Measurements from ENCODE around the gene GLYATL2.

Gene GLYATL2, protein sequence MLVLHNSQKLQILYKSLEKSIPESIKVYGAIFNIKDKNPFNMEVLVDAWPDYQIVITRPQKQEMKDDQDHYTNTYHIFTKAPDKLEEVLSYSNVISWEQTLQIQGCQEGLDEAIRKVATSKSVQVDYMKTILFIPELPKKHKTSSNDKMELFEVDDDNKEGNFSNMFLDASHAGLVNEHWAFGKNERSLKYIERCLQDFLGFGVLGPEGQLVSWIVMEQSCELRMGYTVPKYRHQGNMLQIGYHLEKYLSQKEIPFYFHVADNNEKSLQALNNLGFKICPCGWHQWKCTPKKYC

GRCh38 chr11:58844361-58845005 lies at the start of gene GLYATL2:
GLYATL2 (minus strand) TSS chr11:58844704; CDS start chr11:58839612, 5,092 bp downstream.
- DNase-seq, result no peak

DNA sequence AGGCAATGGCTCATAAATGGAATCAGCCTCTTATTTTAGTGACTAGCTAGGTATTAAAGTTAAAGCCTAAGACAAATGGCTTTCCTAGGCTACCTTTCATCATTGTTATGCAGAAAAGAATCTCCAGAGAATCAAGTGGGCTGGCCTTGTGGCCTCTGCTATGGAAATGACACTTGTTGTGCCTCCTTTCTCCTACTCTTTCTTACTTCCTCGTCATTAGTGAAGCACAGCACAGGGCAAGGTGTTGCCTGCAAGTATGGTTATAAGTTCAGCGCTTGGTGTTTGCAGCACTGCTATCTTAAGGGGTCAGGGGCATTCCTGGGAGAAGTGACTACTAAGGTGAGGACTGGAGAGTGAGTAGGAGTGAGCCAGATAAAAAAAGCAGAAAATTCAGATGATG lies 49.4 kb upstream of the GLYATL2 start:
- no peak for DNase-seq

- DNase-seq, result no peak
These were observed 44.1 kb upstream of the GLYATL2 start for GRCh38 chr11:58888579-58888978.

DNA sequence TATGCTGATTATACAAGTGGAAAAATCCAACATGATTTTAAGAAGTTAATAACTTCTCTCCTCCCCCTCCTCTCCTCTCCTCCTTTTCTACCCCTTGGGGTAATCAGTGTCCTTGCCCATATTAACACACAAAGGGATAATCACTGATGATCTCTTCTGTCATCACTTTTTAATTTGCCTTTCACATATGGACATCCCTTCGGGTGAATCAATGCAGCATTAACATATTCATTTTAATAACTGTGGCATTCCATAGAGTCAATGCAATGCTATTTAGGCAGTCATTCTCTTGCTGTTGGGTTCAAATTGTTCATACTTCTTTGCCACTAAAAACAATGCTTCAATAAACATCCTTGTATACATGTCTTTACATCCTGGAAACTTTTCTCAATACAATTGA lies 42.9 kb upstream of the GLYATL2 start:
- no peak for DNase-seq

DNA sequence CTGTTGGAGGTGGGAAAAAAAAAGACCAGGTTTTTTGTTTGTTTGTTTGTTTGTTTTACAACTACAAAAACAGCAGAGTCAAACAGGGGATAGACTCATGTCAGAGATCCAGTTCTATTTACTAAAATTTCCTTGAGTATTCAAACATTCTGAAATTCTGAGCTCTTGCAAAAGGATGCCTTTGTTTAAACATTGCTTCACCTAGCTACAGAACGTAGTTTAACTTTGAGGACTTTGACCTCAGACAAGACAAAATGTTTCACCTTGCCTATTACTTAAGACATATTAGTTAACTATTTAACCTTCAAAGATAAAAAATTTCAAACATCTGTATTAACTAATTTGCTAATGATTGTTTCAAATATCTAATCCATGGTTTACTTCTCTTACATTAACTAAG lies 36.1 kb upstream of the GLYATL2 start:
- DNase-seq, result no peak

DNA sequence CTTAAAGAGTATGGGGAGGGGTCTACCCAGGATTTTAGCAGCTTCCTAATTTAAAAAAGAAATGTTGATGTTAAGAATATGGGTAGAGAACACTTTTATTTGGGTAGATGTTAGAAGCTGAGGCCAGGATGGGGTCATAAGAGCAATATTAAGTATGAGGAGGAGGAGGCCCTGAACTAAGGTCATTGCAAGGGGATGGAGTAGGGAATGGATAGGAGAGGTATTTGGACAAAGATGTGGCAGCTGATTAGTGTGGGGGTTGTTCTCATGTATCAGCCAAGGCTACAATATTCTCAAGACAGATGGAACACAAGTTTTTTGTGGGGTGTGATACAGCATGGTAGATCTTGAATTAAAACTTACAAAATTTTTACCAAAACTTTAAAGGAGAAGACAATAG lies 35.7 kb upstream of the GLYATL2 start:
- no peak for DNase-seq

- DNase-seq, result no peak
These were observed 23.1 kb upstream of the GLYATL2 start for GRCh38 chr11:58867556-58867955.

- no peak for DNase-seq
These were observed 22.3 kb upstream of the GLYATL2 start for GRCh38 chr11:58866788-58867187.

DNA sequence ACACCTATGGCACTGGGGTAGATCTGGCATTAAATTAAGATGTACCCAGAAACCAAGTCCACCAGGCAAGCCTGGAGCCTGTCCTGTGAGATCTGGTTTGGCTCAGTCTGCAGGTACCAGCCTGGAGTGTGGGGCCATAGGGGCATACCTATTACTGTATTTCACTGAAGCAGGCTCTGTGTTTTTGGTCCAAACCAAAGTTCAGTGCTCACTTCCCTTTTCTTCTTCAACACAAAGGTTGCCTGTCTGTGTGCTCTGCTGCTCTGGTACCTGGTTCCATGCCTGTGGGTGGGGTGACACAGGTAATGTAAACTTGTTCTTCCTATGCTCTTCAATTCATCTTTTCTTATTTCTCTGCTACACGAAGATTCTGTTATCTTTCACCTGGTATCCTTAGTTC lies 19.8 kb upstream of the GLYATL2 start:
- DNase-seq, result no peak

- no peak for DNase-seq
These were observed 19.2 kb upstream of the GLYATL2 start for GRCh38 chr11:58863697-58864096.

- DNase-seq, result no peak
These were observed 17.0 kb upstream of the GLYATL2 start for GRCh38 chr11:58861533-58861932.

DNA sequence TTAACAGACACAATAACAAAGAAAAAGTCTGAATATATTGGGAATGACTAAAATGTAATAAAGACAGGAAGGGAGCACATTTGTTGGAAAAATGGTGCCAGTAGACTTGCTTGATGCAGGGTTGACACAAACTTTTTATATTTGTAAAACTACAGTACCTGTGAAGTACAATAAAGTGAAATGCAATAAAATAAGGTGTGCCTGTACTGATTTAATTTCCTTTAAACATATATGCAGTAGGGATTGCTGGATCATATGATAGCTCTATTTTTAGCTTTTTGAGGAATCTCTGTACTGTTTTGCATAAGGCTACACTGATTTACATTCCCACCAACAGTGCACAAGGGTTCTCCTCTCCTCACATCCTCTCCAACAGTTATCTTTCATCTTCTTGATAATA lies 12.3 kb upstream of the GLYATL2 start:
- no peak for DNase-seq

GRCh38 chr11:58845386-58845785 lies 882 bp upstream of the GLYATL2 start:
- DNase-seq, result no peak

DNA sequence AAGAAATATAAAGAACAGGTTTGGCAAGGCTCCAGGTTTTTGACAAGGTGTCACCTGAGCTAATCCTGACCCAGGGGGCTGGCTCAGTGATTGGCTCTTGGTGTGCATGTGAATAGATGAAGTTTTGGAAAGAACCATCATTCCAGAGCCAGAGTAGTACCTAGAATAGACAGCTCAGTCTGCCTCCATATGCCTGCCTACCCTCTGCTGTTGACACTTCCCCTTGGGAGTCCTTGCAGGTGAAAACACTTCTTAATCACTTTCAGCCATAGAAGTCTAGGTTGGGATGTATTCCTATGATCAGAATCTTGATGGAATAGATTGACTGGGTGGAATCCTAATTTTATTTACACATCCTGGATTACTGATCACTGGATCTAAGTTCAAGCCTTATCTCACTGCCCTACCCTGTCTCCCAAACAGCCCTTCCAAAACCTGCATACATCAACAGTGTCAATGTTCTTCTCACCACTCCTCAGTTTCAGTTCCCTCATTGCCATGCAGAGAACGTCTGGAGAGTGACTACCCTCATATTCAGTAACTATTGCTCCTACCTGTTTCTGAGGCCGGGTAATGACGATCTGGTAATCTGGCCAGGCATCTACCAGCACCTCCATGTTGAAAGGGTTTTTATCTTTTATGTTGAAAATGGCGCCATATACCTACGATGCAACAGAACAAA lies 6.7 kb downstream of the GLYATL2 start:
- DNase-seq, result no peak

- DNase-seq, result no peak
These were observed 12.4 kb downstream of the GLYATL2 start for GRCh38 chr11:58832056-58832645.

GRCh38 chr11:58830673-58831301 lies 13.7 kb downstream of the GLYATL2 start:
- DNase-seq, result no peak

GRCh38 chr11:58829786-58830185 lies 14.7 kb downstream of the GLYATL2 start:
- no peak for DNase-seq

- DNase-seq, result no peak
These were observed 30.8 kb downstream of the GLYATL2 start for GRCh38 chr11:58813693-58814092.

GRCh38 chr11:58811499-58811898 lies 33.0 kb downstream of the GLYATL2 start:
- DNase-seq, result no peak

DNA sequence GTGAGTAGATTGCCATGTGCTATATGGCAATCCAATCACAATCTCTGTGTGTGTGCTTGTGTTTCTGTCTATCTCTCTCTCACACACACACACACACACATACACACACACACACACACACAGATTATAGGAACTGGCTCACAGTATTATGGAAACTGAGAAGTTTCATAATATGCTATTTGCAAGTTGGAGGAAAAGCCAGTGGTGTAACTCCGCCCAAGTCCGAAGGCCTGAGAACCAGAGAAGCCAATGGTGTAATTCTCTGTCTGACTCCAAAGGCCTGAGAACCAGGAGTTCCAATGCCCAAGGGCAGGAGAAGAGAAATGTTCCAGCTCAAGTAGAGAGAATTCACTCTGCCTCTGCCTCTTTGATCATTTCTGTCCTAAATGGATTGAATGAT lies 37.2 kb downstream of the GLYATL2 start:
- no peak for DNase-seq

- DNase-seq, result no peak
These were observed 39.4 kb downstream of the GLYATL2 start for GRCh38 chr11:58805065-58805464.

GRCh38 chr11:58801974-58802545 lies 42.4 kb downstream of the GLYATL2 start:
- DNase-seq, result no peak

- no peak for DNase-seq
These were observed 43.2 kb downstream of the GLYATL2 start for GRCh38 chr11:58801302-58801701.
